SK-N-SH (cell line): ENCODE data around the gene PLEKHM1.
"Not testable (repeated sequence)": the region's sequence is repeated elsewhere in the genome, so short reads cannot be mapped to it uniquely, and the experiment has no call there.

Experiments used
- CHD2 ChIP-seq: fragments of 150-350 bp; IDR thresholded peaks from 2 replicates; pipeline ENCODE4 v1.6.1; 2018; ENCODE audit warnings: low read length; ENCODE audit not compliant: partially characterized antibody
- CTCF ChIP-seq: fragments of 200-600 bp; sonication (generic); IDR thresholded peaks from 2 replicates; pipeline ENCODE4 v1.6.1; 2017; ENCODE audit warnings: antibody characterized with exemption, mild to moderate bottlenecking, moderate library complexity
- MAX ChIP-seq: IDR thresholded peaks from 2 replicates; pipeline ENCODE4 v1.4.0; 2012; ENCODE audit warnings: low read depth
- MXI1 ChIP-seq: IDR thresholded peaks from 2 replicates; pipeline ENCODE4 v1.6.1; 2012; ENCODE audit warnings: mild to moderate bottlenecking, low read depth, low read length, improper control_type of control experiment
- NFIC ChIP-seq: IDR thresholded peaks from 2 replicates; pipeline ENCODE4 v1.4.0; 2012; ENCODE audit warnings: borderline replicate concordance
- PBX3 ChIP-seq: IDR thresholded peaks from 2 replicates; pipeline ENCODE4; 2012
- POLR2AphosphoS5 ChIP-seq: IDR thresholded peaks from 2 replicates; pipeline ENCODE4 v1.6.1; 2012; ENCODE audit warnings: low read depth, low read length
- REST ChIP-seq: IDR thresholded peaks from 2 replicates; pipeline ENCODE4 v1.6.1; 2012; ENCODE audit warnings: mild to moderate bottlenecking, low read depth, low read length, moderate library complexity
- SIN3A ChIP-seq: IDR thresholded peaks from 2 replicates; pipeline ENCODE4 v1.6.1; 2012; ENCODE audit warnings: low read depth, mild to moderate bottlenecking, low read length, moderate library complexity, borderline replicate concordance
- TAF1 ChIP-seq: IDR thresholded peaks from 2 replicates; pipeline ENCODE4 v1.6.1; 2012; ENCODE audit warnings: low read depth, mild to moderate bottlenecking, low read length, moderate library complexity, borderline replicate concordance
- TCF12 ChIP-seq: IDR thresholded peaks from 2 replicates; pipeline ENCODE4 v1.4.0; 2012
- USF2 ChIP-seq: fragments of 150-350 bp; IDR thresholded peaks from 2 replicates; pipeline ENCODE4 v1.6.1; 2017; ENCODE audit warnings: antibody characterized with exemption, low read length, low read depth, borderline replicate concordance
- YY1 ChIP-seq: IDR thresholded peaks from 2 replicates; pipeline ENCODE4 v1.4.0; 2012; ENCODE audit warnings: low read depth, mild to moderate bottlenecking

GRCh38 chr17:45454341-45454740 lies 36.2 kb downstream of the PLEKHM1 start:
- TF ChIP-seq PBX3, USF2, CTCF, TCF12, NFIC, MXI1, REST, MAX, CHD2, TAF1, POLR2AphosphoS5, YY1, SIN3A: not testable (repeated sequence)
